Activated CD8-positive, alpha-beta T cell treated with anti-CD3 and anti-CD28 coated beads, Interleukin-2, amount 10 ng/mL, durations not matched to agents 7 days and 5 days (primary cell): ENCODE measurements around the gene PPFIA1. TPM values are rescaled to one million over a fixed set of nuclear protein-coding genes. Genes with fewer than 3 reads are reported as not detected.

Source experiments
- ATAC-seq: fragments of 150-1000 bp; cut with Tn5 transposase; one replicate; pipeline ENCODE4 v1.10.0; 2021; ENCODE audit warnings: moderate library complexity
- CTCF ChIA-PET: fragments of 350-600 bp; sonication (Branson Sonifier 250); formaldehyde crosslinking; loops from one replicate; lab custom pipeline; 2021; ENCODE audit warnings: antibody characterized with exemption; lab: Charles Lee
- POLR2A ChIA-PET: fragments of 350-600 bp; sonication (Branson Sonifier 250); formaldehyde crosslinking; loops from one replicate; lab custom pipeline; 2021; ENCODE audit warnings: antibody characterized with exemption; lab: Charles Lee
- DNase-seq: peaks from one replicate; pipeline ENCODE4 v3.0.0-alpha.2; 2020
- H3K27ac Mint-ChIP-seq: one replicate; pipeline ENCODE4 v1.8.0; 2021; ENCODE audit warnings: mild to moderate bottlenecking, mixed read lengths
- H3K27me3 Mint-ChIP-seq: one replicate; pipeline ENCODE4 v1.8.0; 2021; ENCODE audit warnings: low read depth, mixed read lengths
- H3K36me3 Mint-ChIP-seq: one replicate; pipeline ENCODE4 v1.8.0; 2021; ENCODE audit warnings: low read depth, mixed read lengths
- H3K4me1 Mint-ChIP-seq: one replicate; pipeline ENCODE4 v1.8.0; 2021; ENCODE audit warnings: low read depth, mixed read lengths
- H3K4me3 Mint-ChIP-seq: one replicate; pipeline ENCODE4 v1.8.0; 2021; ENCODE audit warnings: mild to moderate bottlenecking, mixed read lengths
- H3K9me3 Mint-ChIP-seq: one replicate; pipeline ENCODE4 v1.8.0; 2022; ENCODE audit warnings: mixed read lengths; ENCODE audit not compliant: insufficient read depth
- total RNA-seq, 2 experiments: library from RNA; stranded (reverse); gene quantifications; one replicate each; pipeline ENCODE4 v1.2.3, GENCODE V29; 2021

The PPFIA1 gene
- total RNA-seq, 2 experiments from 2014 or later, result 25.3 to 25.7 TPM

DNA sequence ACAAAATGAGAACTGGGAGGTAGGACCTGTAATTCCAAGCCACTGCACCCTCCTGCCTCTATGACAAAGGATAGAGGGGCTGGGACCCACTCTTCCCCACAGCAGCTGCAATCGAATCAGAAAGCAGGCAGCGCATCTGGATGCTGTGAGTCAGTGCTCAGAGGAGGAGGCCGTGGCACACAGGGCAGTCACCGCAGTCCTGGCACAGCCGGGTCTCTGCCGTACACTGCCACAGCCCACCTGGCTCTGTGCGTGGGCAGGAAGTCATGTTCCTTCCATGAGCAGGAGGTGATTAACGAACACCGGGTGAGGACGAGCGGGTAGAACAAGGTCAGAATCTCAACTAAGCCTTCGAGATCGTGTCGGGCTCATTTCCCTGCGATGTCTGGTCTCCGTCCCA is 30.2 kb upstream of the PPFIA1 start:
- no peaks in the 10 kb centered on the region for H3K4me1 Mint-ChIP-seq
- ATAC-seq, result no peak
- no peak overlapping the region for H3K4me3 Mint-ChIP-seq
- H3K9me3 Mint-ChIP-seq, result no peaks in the 10 kb centered on the region
- DNase-seq, result no peak
- no peaks in the 10 kb centered on the region for H3K36me3 Mint-ChIP-seq
- no peak overlapping the region for H3K27ac Mint-ChIP-seq
- ChIA-PET POLR2A (no interaction called here), CTCF (no interaction called here)
- peaks cover 2% of the 10 kb centered on the region for H3K27me3 Mint-ChIP-seq

- no peaks in the 10 kb centered on the region for H3K9me3 Mint-ChIP-seq
- ATAC-seq (no peak), DNase-seq (no peak)
- no peak overlapping the region for H3K4me3 Mint-ChIP-seq
- ChIA-PET CTCF (no interaction called here), POLR2A (no interaction called here)
- H3K4me1 Mint-ChIP-seq, result no peaks in the 10 kb centered on the region
- peaks cover 2% of the 10 kb centered on the region for H3K27me3 Mint-ChIP-seq
- H3K36me3 Mint-ChIP-seq, result no peaks in the 10 kb centered on the region
- H3K27ac Mint-ChIP-seq, result no peak overlapping the region
These were observed 28.8 kb upstream of the PPFIA1 start for GRCh38 chr11:70241709-70242108.

DNA sequence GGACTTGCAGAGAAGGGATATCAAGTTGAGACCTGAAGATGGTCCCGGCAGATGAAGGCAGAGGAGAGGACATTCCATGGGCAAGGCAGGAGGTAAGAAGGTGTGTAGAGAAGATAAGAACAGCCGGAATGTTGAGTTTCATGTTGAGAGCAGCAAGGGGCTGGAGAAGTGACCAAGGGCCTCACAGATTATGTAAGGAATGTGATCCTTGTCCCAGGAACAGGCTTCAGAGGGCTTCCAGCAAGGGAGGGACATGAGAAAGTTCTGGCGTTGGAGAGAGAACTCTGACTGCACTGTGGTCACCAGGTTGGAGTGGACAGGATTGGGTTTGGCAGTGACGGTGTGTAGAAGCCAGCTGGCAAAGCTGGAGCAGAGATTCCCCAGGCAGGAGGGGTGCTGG is 27.6 kb upstream of the PPFIA1 start:
- Mint-ChIP-seq H3K36me3 (no peaks in the 10 kb centered on the region), H3K27me3 (peaks cover 2% of the 10 kb centered on the region), H3K9me3 (no peaks in the 10 kb centered on the region), H3K27ac (no peak overlapping the region), H3K4me1 (no peaks in the 10 kb centered on the region), H3K4me3 (no peak overlapping the region)
- ChIA-PET POLR2A (no interaction called here), CTCF (no interaction called here)
- DNase-seq (no peak), ATAC-seq (no peak)

GRCh38 chr11:70243912-70244652 is 26.4 kb upstream of the PPFIA1 start:
- DNase-seq (no peak), ATAC-seq (no peak)
- H3K9me3 Mint-ChIP-seq, result no peaks in the 10 kb centered on the region
- peaks cover 2% of the 10 kb centered on the region for H3K27me3 Mint-ChIP-seq
- POLR2A ChIA-PET, result no interaction called here
- CTCF ChIA-PET, result no interaction called here
- no peak overlapping the region for H3K27ac Mint-ChIP-seq
- no peaks in the 10 kb centered on the region for H3K36me3 Mint-ChIP-seq
- H3K4me1 Mint-ChIP-seq, result no peaks in the 10 kb centered on the region
- H3K4me3 Mint-ChIP-seq, result no peak overlapping the region

DNA sequence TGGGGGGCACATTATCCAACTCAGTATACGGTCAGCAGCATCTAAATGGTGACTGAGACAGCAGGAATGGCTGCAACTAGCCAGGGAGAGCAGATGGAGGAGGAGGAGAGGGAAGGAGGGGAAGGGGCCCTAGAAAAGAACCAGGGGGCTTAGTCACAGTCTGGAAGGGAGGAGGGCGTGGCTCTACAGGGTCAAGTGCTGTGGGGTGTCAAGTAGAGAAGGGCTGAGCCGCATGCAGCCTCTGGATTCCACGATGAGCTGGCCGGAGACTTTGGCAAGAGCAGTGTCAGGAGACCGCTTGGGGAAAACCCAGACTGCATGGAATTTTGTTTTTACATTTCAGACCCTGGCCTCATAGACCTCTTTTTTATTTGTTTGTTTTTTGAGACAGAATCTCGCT is 25.8 kb upstream of the PPFIA1 start:
- no peak for DNase-seq
- ATAC-seq, result no peak
- ChIA-PET CTCF (no interaction called here), POLR2A (no interaction called here)
- no peaks in the 10 kb centered on the region for H3K36me3 Mint-ChIP-seq
- no peaks in the 10 kb centered on the region for H3K27me3 Mint-ChIP-seq
- H3K27ac Mint-ChIP-seq, result no peak overlapping the region
- H3K9me3 Mint-ChIP-seq, result no peaks in the 10 kb centered on the region
- H3K4me1 Mint-ChIP-seq, result no peaks in the 10 kb centered on the region
- no peak overlapping the region for H3K4me3 Mint-ChIP-seq

DNA sequence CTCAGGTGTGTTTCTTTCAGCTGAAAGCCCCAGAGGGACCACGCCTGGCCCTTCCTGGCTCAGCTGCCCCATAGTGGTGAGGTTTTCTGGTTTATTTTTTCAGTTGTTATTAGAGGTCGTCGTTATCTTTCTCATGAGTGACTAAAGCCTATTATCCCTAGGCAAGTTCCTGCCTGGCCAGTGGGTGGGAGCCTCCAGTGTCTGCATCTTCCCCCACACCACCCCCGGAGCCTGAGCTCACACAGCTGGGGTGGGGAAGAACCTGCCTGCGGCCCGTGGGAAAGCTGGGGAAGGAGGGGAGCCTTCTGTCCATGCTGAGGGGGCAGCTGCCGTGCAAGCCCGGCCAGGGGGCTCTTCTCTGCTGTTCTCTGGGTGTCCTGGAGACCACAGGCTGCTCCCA is 24.3 kb upstream of the PPFIA1 start:
- ChIA-PET CTCF (no interaction called here), POLR2A (interaction anchor here (1.1 kb wide), 1 partner anchor 24 kb away, joined by 3 read pairs; no protein-coding TSS in a partner anchor)
- Mint-ChIP-seq H3K27me3 (no peaks in the 10 kb centered on the region), H3K36me3 (no peaks in the 10 kb centered on the region), H3K9me3 (no peaks in the 10 kb centered on the region), H3K27ac (no peak overlapping the region), H3K4me1 (no peaks in the 10 kb centered on the region), H3K4me3 (no peak overlapping the region)
- DNase-seq, result no peak
- ATAC-seq, result no peak

DNA sequence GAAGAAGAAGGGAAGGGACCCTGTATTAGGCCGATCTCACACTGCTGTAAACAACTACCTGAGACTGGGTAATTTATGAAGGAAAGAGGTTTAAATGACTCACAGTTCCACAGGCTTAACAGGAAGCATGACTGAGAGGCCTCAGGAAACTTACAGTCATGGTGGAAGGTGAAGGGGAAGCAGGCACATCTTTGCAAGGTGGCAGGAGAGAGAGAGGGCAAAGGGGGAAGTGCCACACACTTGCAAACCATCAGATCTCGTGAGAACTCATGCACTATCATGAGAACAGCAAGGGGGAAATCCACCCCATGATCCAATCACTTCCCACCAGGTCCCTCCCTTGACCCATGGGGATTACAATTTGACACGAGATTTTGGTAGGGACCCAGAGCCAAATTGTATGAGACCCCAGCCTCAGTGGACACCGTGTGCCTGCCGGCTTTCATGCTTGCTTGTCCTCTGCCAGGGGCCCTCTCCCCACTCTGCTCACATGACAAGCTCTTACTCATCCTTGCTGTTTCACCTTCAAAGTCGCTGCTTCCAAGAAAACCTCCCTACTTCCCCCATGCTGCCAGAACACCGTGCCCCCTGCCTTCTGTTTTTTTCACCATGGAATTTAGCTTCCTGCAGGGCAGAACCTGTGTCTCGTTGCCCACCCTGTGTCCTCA is 23.3 kb upstream of the PPFIA1 start:
- ATAC-seq (no peak), DNase-seq (no peak)
- no peaks in the 10 kb centered on the region for H3K36me3 Mint-ChIP-seq
- no peak overlapping the region for H3K4me3 Mint-ChIP-seq
- no peaks in the 10 kb centered on the region for H3K9me3 Mint-ChIP-seq
- H3K27me3 Mint-ChIP-seq, result no peaks in the 10 kb centered on the region
- H3K4me1 Mint-ChIP-seq, result no peaks in the 10 kb centered on the region
- CTCF ChIA-PET, result no interaction called here
- H3K27ac Mint-ChIP-seq, result no peak overlapping the region
- POLR2A ChIA-PET, result no interaction called here

DNA sequence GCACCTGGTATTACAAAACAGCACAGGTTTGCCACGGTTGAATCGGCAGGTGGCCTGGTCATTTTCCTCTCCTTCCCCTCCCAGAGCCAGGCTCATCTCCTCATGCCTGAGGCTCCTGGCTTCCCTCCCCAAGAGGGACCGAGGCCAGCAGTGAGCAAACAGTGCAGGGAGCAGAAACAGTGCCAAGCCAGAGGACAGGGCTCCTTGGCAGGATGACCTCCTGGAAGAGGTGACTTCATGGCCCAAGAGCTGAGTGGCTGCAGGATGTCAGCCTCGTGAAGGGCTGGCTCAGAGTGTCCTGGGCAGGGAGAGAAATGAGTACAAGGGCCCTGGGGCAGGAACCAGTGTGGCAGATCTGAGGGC is 22.8 kb upstream of the PPFIA1 start:
- Mint-ChIP-seq H3K4me1 (no peaks in the 10 kb centered on the region), H3K27ac (no peak overlapping the region), H3K9me3 (no peaks in the 10 kb centered on the region), H3K36me3 (no peaks in the 10 kb centered on the region), H3K27me3 (no peaks in the 10 kb centered on the region), H3K4me3 (no peak overlapping the region)
- ChIA-PET CTCF (no interaction called here), POLR2A (no interaction called here)
- DNase-seq, result no peak
- no peak for ATAC-seq

- Mint-ChIP-seq H3K4me3 (no peak overlapping the region), H3K27ac (no peak overlapping the region)
- POLR2A ChIA-PET, result no interaction called here
These were observed 19.4 kb upstream of the PPFIA1 start for GRCh38 chr11:70250876-70251658.

GRCh38 chr11:70251659-70252321 is 18.7 kb upstream of the PPFIA1 start:
- ChIA-PET POLR2A (no interaction called here), CTCF (no interaction called here)
- H3K4me1 Mint-ChIP-seq, result no peaks in the 10 kb centered on the region
- DNase-seq (no peak), ATAC-seq (no peak)
- no peaks in the 10 kb centered on the region for H3K27me3 Mint-ChIP-seq
- no peak overlapping the region for H3K4me3 Mint-ChIP-seq
- H3K9me3 Mint-ChIP-seq, result no peaks in the 10 kb centered on the region
- no peak overlapping the region for H3K27ac Mint-ChIP-seq
- H3K36me3 Mint-ChIP-seq, result no peaks in the 10 kb centered on the region

More at GRCh38 chr11:70250876-70251658, 19.4 kb upstream of the PPFIA1 start:
- H3K27me3 Mint-ChIP-seq, result no peaks in the 10 kb centered on the region
- no peak for DNase-seq
- CTCF ChIA-PET, result no interaction called here
- H3K9me3 Mint-ChIP-seq, result no peaks in the 10 kb centered on the region
- no peak for ATAC-seq
- no peaks in the 10 kb centered on the region for H3K36me3 Mint-ChIP-seq
- no peaks in the 10 kb centered on the region for H3K4me1 Mint-ChIP-seq

GRCh38 chr11:70252844-70253243 is 17.6 kb upstream of the PPFIA1 start:
- no peaks in the 10 kb centered on the region for H3K4me1 Mint-ChIP-seq
- no peaks in the 10 kb centered on the region for H3K27me3 Mint-ChIP-seq
- no peak for ATAC-seq

More at GRCh38 chr11:70252844-70253243, 17.6 kb upstream of the PPFIA1 start:
- H3K27ac Mint-ChIP-seq, result no peak overlapping the region
- no peak overlapping the region for H3K4me3 Mint-ChIP-seq
- CTCF ChIA-PET, result no interaction called here
- POLR2A ChIA-PET, result no interaction called here
- no peaks in the 10 kb centered on the region for H3K9me3 Mint-ChIP-seq
- no peaks in the 10 kb centered on the region for H3K36me3 Mint-ChIP-seq
- DNase-seq, result no peak
